Measurements from ENCODE around the gene PTPN20. TPM values are rescaled to one million over a fixed set of nuclear protein-coding genes. Genes with fewer than 3 reads are reported as not detected.

Gene PTPN20
- total RNA-seq, 2 experiments from 2014 or later: 2.2 to 2.5 TPM

DNA sequence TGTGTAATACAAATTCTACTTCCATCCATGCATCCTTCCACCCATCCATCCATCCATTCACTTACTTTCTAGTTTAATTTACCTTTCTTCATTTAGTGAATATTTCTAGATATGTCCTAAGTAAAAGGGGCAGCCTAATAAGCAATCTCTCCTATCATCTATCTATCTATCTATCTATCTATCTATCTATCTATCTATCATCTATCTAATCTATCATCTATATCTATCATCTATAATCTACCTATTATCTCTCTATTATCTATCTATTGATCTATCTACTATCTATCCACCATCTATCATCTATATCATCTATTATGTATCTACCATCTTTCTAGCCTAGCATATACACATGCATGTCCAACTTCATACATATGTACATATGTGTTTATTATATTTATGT lies 104.2 kb downstream of the PTPN20 start:
- no peaks in the 10 kb centered on the region for H3K4me1 ChIP-seq (ENCODE audit: insufficient read depth, low read length)
- no peaks in the 10 kb centered on the region for H3K9me3 ChIP-seq (ENCODE audit: control insufficient read depth in 1 of 2, insufficient read depth in 1 of 2, low read length in 2 of 2)
- ChIA-PET POLR2A (no interaction called here), CTCF (no interaction called here)
- H3K4me3 ChIP-seq (ENCODE audit: low read length): no peak overlapping the region
- H3K27ac ChIP-seq (ENCODE audit: low read depth in 1 of 2, low read length in 2 of 2): no peak overlapping the region
- ATAC-seq (ENCODE audit: poor library complexity): no peak
- H3K27ac Mint-ChIP-seq: no peak overlapping the region
- DNase-seq: no peak
- no peaks in the 10 kb centered on the region for H3K27me3 ChIP-seq (ENCODE audit: control insufficient read depth in 1 of 2, insufficient read depth in 2 of 2, low read length in 2 of 2)
- no peak overlapping the region for H3K4me3 Mint-ChIP-seq
- no peaks in the 10 kb centered on the region for H3K4me1 Mint-ChIP-seq (ENCODE audit: low read depth)
- intact Hi-C loops (cut with DNase I, micrococcal nuclease): no loop called here
- H3K36me3 ChIP-seq (ENCODE audit: insufficient read depth, low read length): no peaks in the 10 kb centered on the region
- no peaks in the 10 kb centered on the region for H3K27me3 Mint-ChIP-seq
- TF ChIP-seq, protein P1, sequence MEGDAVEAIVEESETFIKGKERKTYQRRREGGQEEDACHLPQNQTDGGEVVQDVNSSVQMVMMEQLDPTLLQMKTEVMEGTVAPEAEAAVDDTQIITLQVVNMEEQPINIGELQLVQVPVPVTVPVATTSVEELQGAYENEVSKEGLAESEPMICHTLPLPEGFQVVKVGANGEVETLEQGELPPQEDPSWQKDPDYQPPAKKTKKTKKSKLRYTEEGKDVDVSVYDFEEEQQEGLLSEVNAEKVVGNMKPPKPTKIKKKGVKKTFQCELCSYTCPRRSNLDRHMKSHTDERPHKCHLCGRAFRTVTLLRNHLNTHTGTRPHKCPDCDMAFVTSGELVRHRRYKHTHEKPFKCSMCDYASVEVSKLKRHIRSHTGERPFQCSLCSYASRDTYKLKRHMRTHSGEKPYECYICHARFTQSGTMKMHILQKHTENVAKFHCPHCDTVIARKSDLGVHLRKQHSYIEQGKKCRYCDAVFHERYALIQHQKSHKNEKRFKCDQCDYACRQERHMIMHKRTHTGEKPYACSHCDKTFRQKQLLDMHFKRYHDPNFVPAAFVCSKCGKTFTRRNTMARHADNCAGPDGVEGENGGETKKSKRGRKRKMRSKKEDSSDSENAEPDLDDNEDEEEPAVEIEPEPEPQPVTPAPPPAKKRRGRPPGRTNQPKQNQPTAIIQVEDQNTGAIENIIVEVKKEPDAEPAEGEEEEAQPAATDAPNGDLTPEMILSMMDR (IDR thresholded peaks at IDR 0.05): no peak
- H3K9me3 Mint-ChIP-seq: no peaks in the 10 kb centered on the region
- H3K36me3 Mint-ChIP-seq (ENCODE audit: low read depth): no peaks in the 10 kb centered on the region

DNA sequence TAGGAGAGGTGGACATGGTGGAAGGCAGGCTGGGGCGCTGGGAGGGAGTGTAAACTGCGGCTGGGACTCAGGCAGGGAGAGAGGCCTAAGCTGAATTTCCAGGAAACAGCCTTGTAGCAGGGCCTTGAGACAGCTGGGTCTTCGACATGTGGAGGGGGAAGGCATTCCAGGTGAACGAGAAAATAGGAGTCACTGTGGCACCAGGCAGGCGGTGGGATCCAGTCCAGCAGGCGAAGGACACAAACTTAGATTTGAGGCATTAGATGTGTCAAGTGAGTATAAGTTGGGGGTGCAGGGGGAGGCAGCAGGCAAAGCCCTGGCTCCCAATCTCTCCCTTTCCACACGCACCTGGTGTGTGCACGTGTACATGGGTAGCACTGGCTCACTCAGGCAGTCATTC lies 105.3 kb downstream of the PTPN20 start:
- ATAC-seq (ENCODE audit: poor library complexity): no peak
- CTCF ChIA-PET: no interaction called here
- Mint-ChIP-seq H3K4me1 (ENCODE audit: low read depth) (no peaks in the 10 kb centered on the region), H3K36me3 (ENCODE audit: low read depth) (no peaks in the 10 kb centered on the region), H3K9me3 (no peaks in the 10 kb centered on the region), H3K4me3 (no peak overlapping the region), H3K27me3 (no peaks in the 10 kb centered on the region), H3K27ac (no peak overlapping the region)
- TF ChIP-seq, protein P1 (IDR thresholded peaks at IDR 0.05): no peak
- POLR2A ChIA-PET: interaction anchor here (0.6 kb wide), 1 partner anchor 15 kb away, joined by 3 read pairs; no protein-coding TSS in a partner anchor
- no peak for DNase-seq
- H3K9me3 ChIP-seq (ENCODE audit: control insufficient read depth in 1 of 2, insufficient read depth in 1 of 2, low read length in 2 of 2): no peaks in the 10 kb centered on the region
- H3K4me1 ChIP-seq (ENCODE audit: insufficient read depth, low read length): no peaks in the 10 kb centered on the region
- no peaks in the 10 kb centered on the region for H3K27me3 ChIP-seq (ENCODE audit: control insufficient read depth in 1 of 2, insufficient read depth in 2 of 2, low read length in 2 of 2)
- no peaks in the 10 kb centered on the region for H3K36me3 ChIP-seq (ENCODE audit: insufficient read depth, low read length)
- intact Hi-C loops (cut with DNase I, micrococcal nuclease): no loop called here
- H3K4me3 ChIP-seq (ENCODE audit: low read length): no peak overlapping the region
- H3K27ac ChIP-seq (ENCODE audit: low read depth in 1 of 2, low read length in 2 of 2): no peak overlapping the region

DNA sequence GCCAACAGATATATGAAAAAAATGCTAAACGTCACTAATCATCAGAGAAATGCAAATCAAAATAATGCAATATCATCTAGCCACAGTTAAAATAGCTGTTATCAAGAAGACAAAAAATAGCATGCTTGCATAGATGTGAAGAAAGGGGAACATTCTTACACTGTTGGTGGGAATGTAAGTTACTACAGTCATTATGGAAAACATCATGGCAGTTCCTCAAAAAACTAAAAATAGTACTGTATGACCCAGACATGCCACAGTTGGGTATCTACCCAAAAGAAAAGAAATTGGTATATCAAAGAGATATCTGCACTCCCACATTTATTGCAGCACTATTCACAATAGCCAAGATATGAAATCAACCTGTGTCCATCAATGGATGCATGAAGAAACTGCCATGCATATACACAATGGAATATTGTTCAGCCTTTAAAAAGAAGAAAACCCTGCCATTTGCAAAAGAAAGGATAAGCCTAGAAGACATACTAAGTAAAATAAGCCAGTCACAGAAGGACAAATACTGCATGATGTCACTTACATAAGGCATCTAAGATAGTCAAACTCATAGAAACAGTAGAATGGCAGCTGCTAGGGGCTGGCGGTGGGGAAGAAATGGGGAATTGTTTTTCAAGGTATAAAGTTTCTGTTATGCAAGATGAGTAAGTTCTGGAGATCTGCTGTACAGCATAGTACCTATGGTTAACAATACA lies 107.0 kb downstream of the PTPN20 start:
- ChIA-PET POLR2A (no interaction called here), CTCF (no interaction called here)

More for the DNA sequence above, 107.0 kb downstream of the PTPN20 start:
- no peaks in the 10 kb centered on the region for H3K4me1 Mint-ChIP-seq (ENCODE audit: low read depth)
- H3K4me3 Mint-ChIP-seq: no peak overlapping the region
- H3K9me3 ChIP-seq (ENCODE audit: control insufficient read depth in 1 of 2, insufficient read depth in 1 of 2, low read length in 2 of 2): no peaks in the 10 kb centered on the region
- H3K36me3 Mint-ChIP-seq (ENCODE audit: low read depth): no peaks in the 10 kb centered on the region
- no peak for ATAC-seq (ENCODE audit: poor library complexity)
- H3K36me3 ChIP-seq (ENCODE audit: insufficient read depth, low read length): no peaks in the 10 kb centered on the region
- no peak for DNase-seq
- intact Hi-C loops (cut with DNase I, micrococcal nuclease): no loop called here
- no peak overlapping the region for H3K4me3 ChIP-seq (ENCODE audit: low read length)
- TF ChIP-seq, protein P1 (IDR thresholded peaks at IDR 0.05): no peak
- no peak overlapping the region for H3K27ac Mint-ChIP-seq
- H3K9me3 Mint-ChIP-seq: no peaks in the 10 kb centered on the region
- no peaks in the 10 kb centered on the region for H3K27me3 ChIP-seq (ENCODE audit: control insufficient read depth in 1 of 2, insufficient read depth in 2 of 2, low read length in 2 of 2)
- no peaks in the 10 kb centered on the region for H3K27me3 Mint-ChIP-seq
- no peak overlapping the region for H3K27ac ChIP-seq (ENCODE audit: low read depth in 1 of 2, low read length in 2 of 2)
- no peaks in the 10 kb centered on the region for H3K4me1 ChIP-seq (ENCODE audit: insufficient read depth, low read length)
